ENCODE results near the gene UCP3.

- TF ChIP-seq POLR2AphosphoS5 (IDR thresholded peaks at IDR 0.05; ENCODE audit: low read length) (no peak), MYC (IDR thresholded peaks at IDR 0.05; ENCODE audit: insufficient read depth, insufficient read length, insufficient replicate concordance, low read length, severe bottlenecking) (no peak), MXI1 (IDR thresholded peaks at IDR 0.05; ENCODE audit: low read depth, low read length) (no peak), POLR2A (IDR thresholded peaks at IDR 0.05; ENCODE audit: low read depth, low read length) (no peak), SMC3 (IDR thresholded peaks at IDR 0.05; ENCODE audit: borderline replicate concordance, low read length) (no peak), EZH2 (IDR thresholded peaks at IDR 0.05; ENCODE audit: borderline replicate concordance, control insufficient read depth, low read depth, low read length) (no peak), JUNB (IDR thresholded peaks at IDR 0.05) (no peak), TCF7 (IDR thresholded peaks at IDR 0.05; ENCODE audit: borderline replicate concordance) (no peak), CUX1 (IDR thresholded peaks at IDR 0.05; ENCODE audit: insufficient replicate concordance, low read depth, low read length) (no peak), CREB1 (IDR thresholded peaks at IDR 0.05; ENCODE audit: low read depth) (no peak), SIN3A (IDR thresholded peaks at IDR 0.05; ENCODE audit: low read depth, low read length) (no peak), JUND (IDR thresholded peaks at IDR 0.05; ENCODE audit: low read depth, low read length) (no peak)
- TF ChIP-seq, protein P1, sequence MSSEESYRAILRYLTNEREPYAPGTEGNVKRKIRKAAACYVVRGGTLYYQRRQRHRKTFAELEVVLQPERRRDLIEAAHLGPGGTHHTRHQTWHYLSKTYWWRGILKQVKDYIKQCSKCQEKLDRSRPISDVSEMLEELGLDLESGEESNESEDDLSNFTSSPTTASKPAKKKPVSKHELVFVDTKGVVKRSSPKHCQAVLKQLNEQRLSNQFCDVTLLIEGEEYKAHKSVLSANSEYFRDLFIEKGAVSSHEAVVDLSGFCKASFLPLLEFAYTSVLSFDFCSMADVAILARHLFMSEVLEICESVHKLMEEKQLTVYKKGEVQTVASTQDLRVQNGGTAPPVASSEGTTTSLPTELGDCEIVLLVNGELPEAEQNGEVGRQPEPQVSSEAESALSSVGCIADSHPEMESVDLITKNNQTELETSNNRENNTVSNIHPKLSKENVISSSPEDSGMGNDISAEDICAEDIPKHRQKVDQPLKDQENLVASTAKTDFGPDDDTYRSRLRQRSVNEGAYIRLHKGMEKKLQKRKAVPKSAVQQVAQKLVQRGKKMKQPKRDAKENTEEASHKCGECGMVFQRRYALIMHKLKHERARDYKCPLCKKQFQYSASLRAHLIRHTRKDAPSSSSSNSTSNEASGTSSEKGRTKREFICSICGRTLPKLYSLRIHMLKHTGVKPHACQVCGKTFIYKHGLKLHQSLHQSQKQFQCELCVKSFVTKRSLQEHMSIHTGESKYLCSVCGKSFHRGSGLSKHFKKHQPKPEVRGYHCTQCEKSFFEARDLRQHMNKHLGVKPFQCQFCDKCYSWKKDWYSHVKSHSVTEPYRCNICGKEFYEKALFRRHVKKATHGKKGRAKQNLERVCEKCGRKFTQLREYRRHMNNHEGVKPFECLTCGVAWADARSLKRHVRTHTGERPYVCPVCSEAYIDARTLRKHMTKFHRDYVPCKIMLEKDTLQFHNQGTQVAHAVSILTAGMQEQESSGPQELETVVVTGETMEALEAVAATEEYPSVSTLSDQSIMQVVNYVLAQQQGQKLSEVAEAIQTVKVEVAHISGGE (CRISPR knock-in tag; IDR thresholded peaks at IDR 0.05): no peak
- TF ChIP-seq, protein P2, sequence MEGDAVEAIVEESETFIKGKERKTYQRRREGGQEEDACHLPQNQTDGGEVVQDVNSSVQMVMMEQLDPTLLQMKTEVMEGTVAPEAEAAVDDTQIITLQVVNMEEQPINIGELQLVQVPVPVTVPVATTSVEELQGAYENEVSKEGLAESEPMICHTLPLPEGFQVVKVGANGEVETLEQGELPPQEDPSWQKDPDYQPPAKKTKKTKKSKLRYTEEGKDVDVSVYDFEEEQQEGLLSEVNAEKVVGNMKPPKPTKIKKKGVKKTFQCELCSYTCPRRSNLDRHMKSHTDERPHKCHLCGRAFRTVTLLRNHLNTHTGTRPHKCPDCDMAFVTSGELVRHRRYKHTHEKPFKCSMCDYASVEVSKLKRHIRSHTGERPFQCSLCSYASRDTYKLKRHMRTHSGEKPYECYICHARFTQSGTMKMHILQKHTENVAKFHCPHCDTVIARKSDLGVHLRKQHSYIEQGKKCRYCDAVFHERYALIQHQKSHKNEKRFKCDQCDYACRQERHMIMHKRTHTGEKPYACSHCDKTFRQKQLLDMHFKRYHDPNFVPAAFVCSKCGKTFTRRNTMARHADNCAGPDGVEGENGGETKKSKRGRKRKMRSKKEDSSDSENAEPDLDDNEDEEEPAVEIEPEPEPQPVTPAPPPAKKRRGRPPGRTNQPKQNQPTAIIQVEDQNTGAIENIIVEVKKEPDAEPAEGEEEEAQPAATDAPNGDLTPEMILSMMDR (IDR thresholded peaks at IDR 0.05 in 2 of 3, conservative IDR thresholded peaks at IDR 0.05 in 1 of 3; ENCODE audit: control insufficient read depth in 2 of 3, extremely low read depth in 1 of 3, insufficient read depth in 1 of 3, low read depth in 3 of 3, low read length in 3 of 3): no peak
Observed at GRCh38 chr11:73974604-73975478, 34.0 kb downstream of the UCP3 start.

Data from GM12878 (cell line).